SK-N-SH (cell line): ENCODE measurements around the gene AUTS2. TPM values are rescaled to one million over a fixed set of nuclear protein-coding genes. Genes with fewer than 3 reads are reported as not detected.
A peak's percentile ranks its signal among the peaks of the same experiment; 100 is the strongest.

ENCODE experiments used
- CTCF ChIA-PET: fragments of 300-600, 350-600 bp; formaldehyde crosslinking; extraction: SDS; loops from one replicate; lab custom pipeline; 2021; lab: Yijun Ruan, JAX
- POLR2A ChIA-PET: fragments of 350-600 bp; sonication (Branson Sonifier 250); formaldehyde crosslinking; extraction: SDS; loops from one replicate; lab custom pipeline; 2020; ENCODE audit warnings: antibody characterized with exemption, inconsistent platforms; lab: Yijun Ruan, JAX
- DNase-seq: peaks from one replicate; pipeline ENCODE4 v3.0.0; 2012
- H2AFZ ChIP-seq: fragments of 200-600 bp; sonication (generic); 2 replicates; pipeline ENCODE4 v1.8.1; 2016; ENCODE audit warnings: antibody characterized with exemption, mild to moderate bottlenecking, low read depth
- H3F3A ChIP-seq: fragments of 200-600 bp; sonication (generic); replicated peaks from 2 replicates; pipeline ENCODE3; 2016; ENCODE audit warnings: antibody characterized with exemption, mild to moderate bottlenecking; ENCODE audit not compliant: insufficient read depth
- H3K27ac ChIP-seq, 2 experiments: fragments of 200-500 bp in 1 of 2; fragments of 200-600 bp in 1 of 2; sonication (Bioruptor generic) in 1 of 2; sonication (generic), shearing (Covaris generic) in 1 of 2; 2 replicates each; pipeline versions ENCODE4 v1.5.1 to v1.6.1; 2014 to 2016; ENCODE audit warnings: low read depth in 2 of 2, inconsistent platforms in 1 of 2, low read length in 1 of 2, mild to moderate bottlenecking in 1 of 2, mixed read lengths in 1 of 2
- H3K27me3 ChIP-seq: fragments of 200-600 bp; sonication (generic), shearing (Covaris generic); 2 replicates; pipeline ENCODE4 v1.6.1; 2016; ENCODE audit warnings: mixed run types; ENCODE audit not compliant: insufficient read depth
- H3K36me3 ChIP-seq, 2 experiments: fragments of 200-500 bp in 1 of 2; fragments of 200-600 bp in 1 of 2; sonication (Bioruptor generic) in 1 of 2; sonication (generic) in 1 of 2; replicated peaks in 1 of 2; 2 replicates each; pipeline versions ENCODE3 to v1.5.1; 2014 to 2016; ENCODE audit warnings: low read length in 1 of 2, mild to moderate bottlenecking in 1 of 2; ENCODE audit not compliant: insufficient read depth in 2 of 2, control insufficient read depth in 1 of 2
- H3K4me1 ChIP-seq, 2 experiments: fragments of 200-500 bp in 1 of 2; fragments of 200-600 bp in 1 of 2; sonication (Bioruptor generic) in 1 of 2; sonication (generic), shearing (Covaris generic) in 1 of 2; 2 replicates each; pipeline versions ENCODE4 v1.5.1 to v1.6.1; 2014 to 2016; ENCODE audit warnings: low read depth in 1 of 2, low read length in 1 of 2, mixed run types in 1 of 2; ENCODE audit not compliant: insufficient read depth in 2 of 2, control insufficient read depth in 1 of 2
- H3K4me2 ChIP-seq: fragments of 200-600 bp; sonication (generic), shearing (Covaris generic); 2 replicates; pipeline ENCODE4 v1.6.1; 2017; ENCODE audit warnings: mixed run types
- H3K4me3 ChIP-seq, 2 experiments: fragments of 200-500 bp in 1 of 2; fragments of 200-600 bp in 1 of 2; sonication (Bioruptor generic) in 1 of 2; sonication (generic), shearing (Covaris generic) in 1 of 2; 2 replicates each; pipeline versions ENCODE4 v1.5.1 to v1.8.1; 2014 to 2016; ENCODE audit warnings: low read depth in 2 of 2, inconsistent platforms in 1 of 2, low read length in 1 of 2, mild to moderate bottlenecking in 1 of 2, mixed read lengths in 1 of 2, moderate library complexity in 1 of 2
- H3K79me2 ChIP-seq: fragments of 200-600 bp; sonication (generic); 2 replicates; pipeline ENCODE4 v1.8.1; 2017; ENCODE audit warnings: mild to moderate bottlenecking; ENCODE audit not compliant: insufficient read depth
- H3K9ac ChIP-seq: fragments of 200-600 bp; sonication (generic); 2 replicates; pipeline ENCODE4 v1.6.1; 2017; ENCODE audit warnings: mixed run types
- H3K9me2 ChIP-seq: fragments of 200-600 bp; sonication (generic); 2 replicates; pipeline ENCODE4 v1.6.1; 2017; ENCODE audit warnings: mixed run types
- H3K9me3 ChIP-seq: fragments of 200-600 bp; sonication (generic); 2 replicates; pipeline ENCODE4 v1.6.1; 2017; ENCODE audit warnings: mixed run types, mild to moderate bottlenecking, moderate library complexity
- H4K20me1 ChIP-seq: fragments of 200-600 bp; sonication (generic); 2 replicates; pipeline ENCODE4 v1.6.1; 2017; ENCODE audit warnings: mild to moderate bottlenecking, mixed run types; ENCODE audit not compliant: insufficient read depth
- ELF1 ChIP-seq: IDR thresholded peaks from 2 replicates; pipeline ENCODE4 v1.4.0; 2012
- EZH2phosphoT487 ChIP-seq: fragments of 200-600 bp; sonication (generic); IDR thresholded peaks from 2 replicates; pipeline ENCODE4 v1.6.1; 2017; ENCODE audit warnings: low read depth, mixed run types, mild to moderate bottlenecking, antibody characterized with exemption, moderate library complexity, borderline replicate concordance
- FOSL2 ChIP-seq: IDR thresholded peaks from 2 replicates; pipeline ENCODE4 v1.4.0; 2012; ENCODE audit warnings: low read depth, mild to moderate bottlenecking, moderate library complexity, borderline replicate concordance
- FOXJ3 ChIP-seq: sonication (generic); formaldehyde crosslinking; IDR thresholded peaks from 2 replicates; pipeline ENCODE4 v1.5.1; 2020; ENCODE audit warnings: mild to moderate bottlenecking, missing genetic modification reagents
- GATA2 ChIP-seq: sonication (generic); formaldehyde crosslinking; IDR thresholded peaks from 2 replicates; pipeline ENCODE4 v1.5.0; 2020; ENCODE audit warnings: mild to moderate bottlenecking, missing genetic modification reagents
- JUND ChIP-seq: IDR thresholded peaks from 2 replicates; pipeline ENCODE4 v1.4.0; 2012
- MEF2A ChIP-seq: IDR thresholded peaks from 2 replicates; pipeline ENCODE4 v1.4.0; 2012; ENCODE audit warnings: low read depth, borderline replicate concordance
- NFIC ChIP-seq: IDR thresholded peaks from 2 replicates; pipeline ENCODE4 v1.4.0; 2012; ENCODE audit warnings: borderline replicate concordance
- NRF1 ChIP-seq: IDR thresholded peaks from 2 replicates; pipeline ENCODE4 v1.6.1; 2012; ENCODE audit warnings: low read depth, mild to moderate bottlenecking, low read length
- POLR2AphosphoS5 ChIP-seq: IDR thresholded peaks from 2 replicates; pipeline ENCODE4 v1.6.1; 2012; ENCODE audit warnings: low read depth, low read length
- RFX5 ChIP-seq: IDR thresholded peaks from 2 replicates; pipeline ENCODE4 v1.6.1; 2012; ENCODE audit warnings: mild to moderate bottlenecking, improper control_type of control experiment, low read length
- RXRA ChIP-seq: IDR thresholded peaks from 2 replicates; pipeline ENCODE4 v1.4.0; 2012; ENCODE audit warnings: low read depth, mild to moderate bottlenecking, borderline replicate concordance
- SIN3A ChIP-seq: IDR thresholded peaks from 2 replicates; pipeline ENCODE4 v1.6.1; 2012; ENCODE audit warnings: low read depth, mild to moderate bottlenecking, low read length, moderate library complexity, borderline replicate concordance
- SMC3 ChIP-seq: IDR thresholded peaks from 2 replicates; pipeline ENCODE4 v1.6.1; 2012; ENCODE audit warnings: low read depth, low read length, improper control_type of control experiment
- TCF12 ChIP-seq: IDR thresholded peaks from 2 replicates; pipeline ENCODE4 v1.4.0; 2012
- YY1 ChIP-seq: IDR thresholded peaks from 2 replicates; pipeline ENCODE4 v1.4.0; 2012; ENCODE audit warnings: low read depth, mild to moderate bottlenecking
- WGBS: methylation state at CpG from one replicate; pipeline ENCODE4 v1.1.6; 2017; ENCODE audit warnings: low lambda C conversion rate; 5-methylcytosine and 5-hydroxymethylcytosine counted together
- polyA plus RNA-seq, 3 experiments: library from polyadenylated mRNA; depleted of rRNA; stranded (reverse); fragments of >200 nt; gene quantifications; 2 replicates each; pipeline ENCODE4 v1.2.3, GENCODE V29; 2012
- TF ChIP-seq, protein P1 (sequence below): IDR thresholded peaks from 2 replicates; pipeline ENCODE4; 2012
- TF ChIP-seq, protein P2 (sequence below): fragments of 150-350 bp; IDR thresholded peaks from 2 replicates; pipeline ENCODE4 v1.6.1; 2016; ENCODE audit warnings: mild to moderate bottlenecking, low read depth, low read length
- TF ChIP-seq, protein P3 (sequence below): IDR thresholded peaks from 2 replicates; pipeline ENCODE4 v1.4.0; 2012; ENCODE audit warnings: low read depth

AUTS2 gene
- polyA plus RNA-seq, 1 of the 3 experiments (the other 2 are of a cell fraction) = 15.6 TPM

DNA sequence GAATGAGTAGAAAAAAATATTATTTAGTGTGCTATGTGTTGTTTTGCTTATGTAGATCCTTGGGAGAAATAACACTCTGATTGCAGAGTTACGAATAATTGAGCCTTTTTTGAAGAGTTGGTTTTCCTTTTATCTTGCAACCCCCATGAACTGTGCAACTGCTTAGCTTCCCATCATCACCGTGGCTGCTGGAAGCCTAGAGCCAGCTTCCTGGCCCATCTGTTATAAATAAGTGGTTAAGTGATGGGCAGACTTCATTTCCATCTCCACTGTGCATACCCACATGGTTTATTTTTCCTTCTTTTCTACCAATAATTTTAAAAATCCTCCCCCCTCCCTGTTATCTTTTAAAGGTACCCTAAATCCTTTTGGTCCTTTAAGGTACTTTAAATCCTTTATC, 978.8 kb downstream of the AUTS2 start:
- DNase-seq = no peak
- ChIA-PET POLR2A (no interaction called here), CTCF (interaction anchor here (0.9 to 1.9 kb wide), 4 partner anchors 13 to 121 kb away, joined by 3 to 6 read pairs (median 4); no protein-coding TSS in a partner anchor)
- no peak overlapping the region for H3K9ac ChIP-seq
- TF ChIP-seq, protein P1, sequence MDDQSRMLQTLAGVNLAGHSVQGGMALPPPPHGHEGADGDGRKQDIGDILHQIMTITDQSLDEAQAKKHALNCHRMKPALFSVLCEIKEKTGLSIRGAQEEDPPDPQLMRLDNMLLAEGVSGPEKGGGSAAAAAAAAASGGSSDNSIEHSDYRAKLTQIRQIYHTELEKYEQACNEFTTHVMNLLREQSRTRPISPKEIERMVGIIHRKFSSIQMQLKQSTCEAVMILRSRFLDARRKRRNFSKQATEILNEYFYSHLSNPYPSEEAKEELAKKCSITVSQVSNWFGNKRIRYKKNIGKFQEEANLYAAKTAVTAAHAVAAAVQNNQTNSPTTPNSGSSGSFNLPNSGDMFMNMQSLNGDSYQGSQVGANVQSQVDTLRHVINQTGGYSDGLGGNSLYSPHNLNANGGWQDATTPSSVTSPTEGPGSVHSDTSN = no peak
- TF ChIP-seq ELF1 (no peak), RXRA (no peak), SMC3 (no peak), MEF2A (no peak), RFX5 (no peak), NFIC (no peak)
- TF ChIP-seq, protein P2, sequence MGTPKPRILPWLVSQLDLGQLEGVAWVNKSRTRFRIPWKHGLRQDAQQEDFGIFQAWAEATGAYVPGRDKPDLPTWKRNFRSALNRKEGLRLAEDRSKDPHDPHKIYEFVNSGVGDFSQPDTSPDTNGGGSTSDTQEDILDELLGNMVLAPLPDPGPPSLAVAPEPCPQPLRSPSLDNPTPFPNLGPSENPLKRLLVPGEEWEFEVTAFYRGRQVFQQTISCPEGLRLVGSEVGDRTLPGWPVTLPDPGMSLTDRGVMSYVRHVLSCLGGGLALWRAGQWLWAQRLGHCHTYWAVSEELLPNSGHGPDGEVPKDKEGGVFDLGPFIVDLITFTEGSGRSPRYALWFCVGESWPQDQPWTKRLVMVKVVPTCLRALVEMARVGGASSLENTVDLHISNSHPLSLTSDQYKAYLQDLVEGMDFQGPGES = no peak
- TF ChIP-seq, protein P3, sequence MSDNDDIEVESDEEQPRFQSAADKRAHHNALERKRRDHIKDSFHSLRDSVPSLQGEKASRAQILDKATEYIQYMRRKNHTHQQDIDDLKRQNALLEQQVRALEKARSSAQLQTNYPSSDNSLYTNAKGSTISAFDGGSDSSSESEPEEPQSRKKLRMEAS = no peak
- no peaks in the 10 kb centered on the region for H4K20me1 ChIP-seq
- H3K27me3 ChIP-seq = no peaks in the 10 kb centered on the region
- H3K9me3 ChIP-seq = no peaks in the 10 kb centered on the region
- no peak overlapping the region for H3K4me2 ChIP-seq
- no peaks in the 10 kb centered on the region for H3K36me3 ChIP-seq
- no peaks in the 10 kb centered on the region for H3K79me2 ChIP-seq
- peaks cover 7 to 48% of the 10 kb centered on the region in 2 experiments; a peak in 3 of 4 replicates for H3K4me1 ChIP-seq
- peaks cover 7% of the 10 kb centered on the region for H3F3A ChIP-seq
- no peak overlapping the region for H3K4me3 ChIP-seq
- WGBS = 44% methylated on average over 2 of the region's 2 CpGs
- H2AFZ ChIP-seq = no peak overlapping the region
- no peaks in the 10 kb centered on the region for H3K9me2 ChIP-seq
- peak overlapping the region in 1 of 2 experiments; percentile 71; a peak in 1 of 4 replicates for H3K27ac ChIP-seq

DNA sequence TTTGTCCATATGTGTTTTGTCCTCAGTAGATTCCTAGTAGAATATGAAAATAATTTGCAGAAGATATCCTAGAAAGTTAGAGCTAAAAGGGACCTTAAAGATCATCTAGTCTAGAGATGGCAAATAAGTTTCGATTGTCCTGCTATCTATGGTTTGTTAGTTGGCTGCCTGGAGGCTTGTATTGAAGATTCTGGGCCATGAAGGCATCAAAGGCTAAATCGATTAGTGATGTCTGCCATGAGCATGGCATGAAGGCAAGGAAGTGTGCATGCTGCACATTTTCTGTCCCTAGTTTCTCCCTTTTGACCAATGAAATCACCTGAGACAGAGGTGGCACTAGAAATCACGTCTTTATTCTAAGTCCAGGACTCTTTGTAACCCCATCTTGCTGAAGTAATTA, 979.9 kb downstream of the AUTS2 start:
- Histone ChIP-seq H3K36me3 (no peaks in the 10 kb centered on the region), H3K27me3 (no peaks in the 10 kb centered on the region), H3K4me3 (no peak overlapping the region), H3K4me2 (no peak overlapping the region), H3K4me1 (peaks cover 6 to 49% of the 10 kb centered on the region in 2 experiments; a peak in 2 of 4 replicates), H4K20me1 (no peaks in the 10 kb centered on the region), H3K9me3 (no peaks in the 10 kb centered on the region), H3K79me2 (no peaks in the 10 kb centered on the region), H3K9ac (no peak overlapping the region), H3F3A (peaks cover 7% of the 10 kb centered on the region), H2AFZ (no peak overlapping the region), H3K27ac (no peak overlapping the region), H3K9me2 (no peaks in the 10 kb centered on the region)
- POLR2A ChIA-PET = no interaction called here
- no peak for DNase-seq
- 89% methylated on average over 3 of the region's 3 CpGs for WGBS
- no peak for TF ChIP-seq RFX5
- TF ChIP-seq JUND = no peak
- TF ChIP-seq TCF12 = no peak
- no peak for TF ChIP-seq FOSL2
- TF ChIP-seq, protein P2 = no peak
- no peak for TF ChIP-seq SMC3
- TF ChIP-seq SIN3A = no peak
- no peak for TF ChIP-seq RXRA
- TF ChIP-seq GATA2 = no peak
- no peak for TF ChIP-seq FOXJ3 (CRISPR knock-in tag)
- no peak for TF ChIP-seq POLR2AphosphoS5
- no peak for TF ChIP-seq ELF1
- no peak for TF ChIP-seq MEF2A
- TF ChIP-seq, protein P1 = no peak
- no peak for TF ChIP-seq YY1
- TF ChIP-seq EZH2phosphoT487 = no peak
- TF ChIP-seq NRF1 = no peak
- CTCF ChIA-PET = interaction anchor here (1.7 to 1.9 kb wide), 2 partner anchors 12 to 119 kb away, joined by 4 to 6 read pairs; no protein-coding TSS in a partner anchor
